Vagina (tissue), 2 donors: ENCODE data around the gene MAGEA9B. TPM values are rescaled to one million over a fixed set of nuclear protein-coding genes. Genes with fewer than 3 reads are reported as not detected.
"Not testable (repeated sequence)": the region's sequence is repeated elsewhere in the genome, so short reads cannot be mapped to it uniquely, and the experiment has no call there.

Experiments
- DNase-seq, 2 donors: peaks; one replicate each; pipeline ENCODE4 v3.0.0-alpha.2; 2017; ENCODE audit errors: extremely low spot score in 2 of 2
- H3K27ac ChIP-seq: fragments of 200-600 bp; sonication (generic); one replicate; pipeline ENCODE4 v1.5.1; 2019
- H3K27me3 ChIP-seq: fragments of 200-600 bp; sonication (generic); one replicate; pipeline ENCODE4 v1.5.1; 2019
- H3K36me3 ChIP-seq, 2 donors: fragments of 200-600 bp; sonication (generic); one replicate each; pipeline ENCODE4 v1.5.1; 2017 to 2019
- H3K4me1 ChIP-seq: fragments of 200-600 bp; sonication (generic); one replicate; pipeline ENCODE4 v1.5.1; 2019
- H3K4me3 ChIP-seq, 2 donors: fragments of 200-600 bp; sonication (generic); 1 replicate in 1 of 2; 2 replicates in 1 of 2; pipeline ENCODE4 v1.5.1; 2016 to 2019
- H3K9me3 ChIP-seq: fragments of 200-600 bp; sonication (generic); one replicate; pipeline ENCODE4 v1.5.1; 2019
- CTCF ChIP-seq, 3 experiments: fragments of 450-650 bp in 2 of 3; fragments of 200-600 bp in 1 of 3; sonication (generic) in 1 of 3; IDR thresholded peaks; one replicate each; pipeline ENCODE4 v1.5.1; 2017 to 2019; ENCODE audit warnings: antibody characterized with exemption in 3 of 3, mild to moderate bottlenecking in 2 of 3, moderate library complexity in 2 of 3
- POLR2A ChIP-seq, 2 donors: fragments of 450-650 bp; IDR thresholded peaks; one replicate each; pipeline ENCODE4 v1.6.1; 2017; ENCODE audit warnings: antibody characterized with exemption in 2 of 2, mild to moderate bottlenecking in 2 of 2, moderate library complexity in 2 of 2
- POLR2AphosphoS5 ChIP-seq, 2 donors: sonication (generic); formaldehyde crosslinking; IDR thresholded peaks; one replicate each; pipeline ENCODE4 v1.9.0; 2017; ENCODE audit warnings: antibody characterized with exemption in 2 of 2, mild to moderate bottlenecking in 2 of 2, low read depth in 1 of 2; ENCODE audit not compliant: insufficient read depth in 1 of 2
- intact Hi-C: fragments of 100-400 bp; cut with DNase I; formaldehyde crosslinking; loops from one replicate; pipeline ENCODE4 v1.15.1; 2023
- total RNA-seq: library from RNA; depleted of rRNA; stranded (reverse); fragments of >200 nt; gene quantifications from one replicate; pipeline ENCODE4 v1.2.3, GENCODE V29; 2016

The MAGEA9B gene
- total RNA-seq, 1 donor from 2014 or later, result not detected

GRCh38 chrX:149610511-149610910 lies 23.3 kb upstream of the MAGEA9B start:
- TF ChIP-seq POLR2AphosphoS5 (IDR thresholded peaks at IDR 0.05; ENCODE audit: insufficient read depth in 1 of 2, low read depth in 1 of 2) (no peak), POLR2A (IDR thresholded peaks at IDR 0.05) (no peak), CTCF (IDR thresholded peaks at IDR 0.05) (no peak)
- Histone ChIP-seq H3K4me3 (no peak overlapping the region), H3K27ac (no peak overlapping the region), H3K4me1 (no peaks in the 10 kb centered on the region), H3K36me3 (no peaks in the 10 kb centered on the region), H3K27me3 (no peaks in the 10 kb centered on the region), H3K9me3 (no peaks in the 10 kb centered on the region)
- intact Hi-C loops, result loop anchor here (5.0 kb wide), 1 partner anchor 1068 kb away; no protein-coding TSS in a partner anchor
- peak in 1 of 2 donors; percentile 54 for DNase-seq

DNA sequence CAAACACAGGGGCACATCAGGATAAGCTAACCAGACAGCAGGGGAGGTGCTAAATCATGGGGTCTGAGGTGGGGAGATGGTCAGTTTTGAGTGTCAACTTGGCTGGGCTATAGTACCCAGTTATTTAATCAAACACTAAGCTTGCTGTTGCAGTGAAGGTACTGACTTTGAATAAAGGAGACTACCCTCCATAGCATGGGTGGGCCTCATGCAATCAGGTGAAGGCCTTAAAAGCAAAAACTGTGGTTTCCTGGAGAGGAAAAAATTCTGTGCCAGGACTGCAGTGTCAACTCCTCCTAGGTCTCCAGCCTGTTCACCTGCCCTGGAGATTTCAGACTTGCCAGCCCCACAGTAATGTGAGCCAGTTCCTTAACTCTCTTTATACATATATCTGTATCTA lies 20.4 kb upstream of the MAGEA9B start:
- TF ChIP-seq CTCF (IDR thresholded peaks at IDR 0.05) (no peak), POLR2AphosphoS5 (IDR thresholded peaks at IDR 0.05; ENCODE audit: insufficient read depth in 1 of 2, low read depth in 1 of 2) (no peak)
- intact Hi-C loops, result no loop called here
- Histone ChIP-seq H3K9me3 (no peaks in the 10 kb centered on the region), H3K4me3 (no peak overlapping the region), H3K27ac (no peak overlapping the region), H3K27me3 (no peaks in the 10 kb centered on the region), H3K4me1 (no peaks in the 10 kb centered on the region), H3K36me3 (no peaks in the 10 kb centered on the region)
- no peak for DNase-seq

- H3K36me3 ChIP-seq, H3K4me3 ChIP-seq, H3K27me3 ChIP-seq, H3K27ac ChIP-seq, intact Hi-C loops, DNase-seq, H3K4me1 ChIP-seq, H3K9me3 ChIP-seq: not testable (repeated sequence)
Measured at GRCh38 chrX:149605248-149605885, 18.1 kb upstream of the MAGEA9B start.

- H3K36me3 ChIP-seq, H3K4me3 ChIP-seq, H3K27me3 ChIP-seq, H3K27ac ChIP-seq, DNase-seq, intact Hi-C loops, H3K9me3 ChIP-seq, H3K4me1 ChIP-seq: not testable (repeated sequence)
Measured at GRCh38 chrX:149598603-149599002, 11.3 kb upstream of the MAGEA9B start.

- H3K36me3 ChIP-seq, intact Hi-C loops, DNase-seq, H3K27ac ChIP-seq, H3K4me3 ChIP-seq, H3K4me1 ChIP-seq, H3K27me3 ChIP-seq, H3K9me3 ChIP-seq: not testable (repeated sequence)
Measured at GRCh38 chrX:149595943-149596342, 8.7 kb upstream of the MAGEA9B start.

DNA sequence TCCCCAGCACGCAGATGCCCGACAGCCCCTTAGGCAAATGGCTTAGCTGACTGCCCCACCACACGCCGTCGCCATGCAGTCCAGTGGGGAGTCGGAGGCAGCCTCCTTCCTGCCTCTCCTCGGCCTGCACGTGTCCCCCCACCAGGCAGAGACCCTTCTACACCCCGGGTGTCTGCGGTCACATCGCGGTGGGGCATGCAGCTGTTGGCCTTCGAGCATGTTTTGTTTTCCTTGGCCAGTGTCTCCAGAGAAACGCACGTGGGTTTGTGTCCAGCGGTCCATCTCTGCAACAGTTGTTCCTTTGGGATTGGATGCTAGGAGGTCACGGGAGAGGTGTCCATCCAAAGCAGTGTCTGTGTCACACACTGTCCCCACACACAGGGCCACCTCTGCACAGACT lies 8.0 kb upstream of the MAGEA9B start, which contains the start of gene HSFX2:
HSFX2 (minus strand) TSS at position 101 of the 400 bp plus-strand sequence. CDS start 614 bp downstream, outside the sequence.
- intact Hi-C loops, H3K27me3 ChIP-seq, H3K4me3 ChIP-seq, H3K27ac ChIP-seq, H3K9me3 ChIP-seq, DNase-seq, H3K36me3 ChIP-seq, H3K4me1 ChIP-seq: not testable (repeated sequence)

DNA sequence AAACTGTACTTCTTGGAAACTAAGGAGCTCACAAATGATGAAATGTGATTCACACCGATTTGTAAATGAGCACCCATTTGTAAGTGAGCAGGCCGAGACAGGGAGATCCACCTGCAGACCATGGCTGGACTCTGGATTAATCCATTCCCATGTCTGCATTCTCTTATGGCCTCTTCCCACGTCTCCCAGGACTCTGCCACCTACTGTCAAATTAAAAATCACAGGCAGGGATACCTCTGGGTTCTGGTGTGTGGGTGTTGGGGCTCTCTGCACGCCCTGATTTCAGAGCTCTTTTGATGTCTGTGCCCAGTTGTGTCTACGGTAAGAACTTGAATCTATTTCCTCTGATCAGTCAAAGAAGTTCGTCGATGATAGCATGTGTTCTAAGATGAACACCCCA lies 3.7 kb upstream of the MAGEA9B start:
- DNase-seq, H3K27ac ChIP-seq, intact Hi-C loops, H3K9me3 ChIP-seq, H3K4me3 ChIP-seq, H3K4me1 ChIP-seq, H3K27me3 ChIP-seq, H3K36me3 ChIP-seq: not testable (repeated sequence)

DNA sequence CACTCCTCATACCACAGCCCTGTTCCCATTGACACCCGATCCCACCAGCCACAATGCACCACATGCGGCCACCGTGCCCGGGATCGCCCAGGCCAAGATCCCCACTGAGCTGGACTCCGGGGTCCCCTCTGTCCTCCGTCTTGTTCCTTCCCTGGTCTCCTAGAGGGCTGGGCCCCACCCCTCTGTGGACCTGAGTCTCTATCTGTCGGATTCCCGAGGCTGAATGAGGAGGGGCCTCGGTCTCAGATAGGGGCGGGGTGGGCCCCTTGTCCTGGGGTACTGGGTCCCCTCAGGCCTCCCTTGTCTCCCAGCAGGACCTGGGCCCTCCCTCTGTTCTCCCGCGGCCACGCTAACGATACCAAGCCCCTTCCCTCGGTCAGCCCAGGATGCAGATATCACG lies 1.6 kb downstream of the MAGEA9B start:
- DNase-seq, intact Hi-C loops, H3K36me3 ChIP-seq: not testable (repeated sequence)

GRCh38 chrX:149573456-149573855 lies 13.8 kb downstream of the MAGEA9B start:
- H3K27ac ChIP-seq, DNase-seq, H3K4me3 ChIP-seq, intact Hi-C loops, H3K36me3 ChIP-seq, H3K9me3 ChIP-seq, H3K27me3 ChIP-seq, H3K4me1 ChIP-seq: not testable (repeated sequence)

More for the DNA sequence above, 1.6 kb downstream of the MAGEA9B start:
- not testable (repeated sequence) for H3K4me1 ChIP-seq, H3K27ac ChIP-seq, H3K27me3 ChIP-seq, H3K9me3 ChIP-seq, H3K4me3 ChIP-seq
